Measurements from ENCODE around the gene SLC26A9.
"Not testable (repeated sequence)": the region's sequence is repeated elsewhere in the genome, so short reads cannot be mapped to it uniquely, and the experiment has no call there.

SLC26A9 gene

GRCh38 chr1:205889706-205890105 lies 53.5 kb downstream of the SLC26A9 start:
- peak; percentile 95 for DNase-seq

- DNase-seq = not testable (repeated sequence)
These were observed 54.2 kb downstream of the SLC26A9 start for GRCh38 chr1:205889006-205889405.

GRCh38 chr1:205883792-205884191 lies 59.5 kb downstream of the SLC26A9 start:
- no peak for DNase-seq

GRCh38 chr1:205880923-205881322 lies 62.3 kb downstream of the SLC26A9 start:
- DNase-seq = no peak

GRCh38 chr1:205879974-205880373 lies 63.3 kb downstream of the SLC26A9 start:
- no peak for DNase-seq

- no peak for DNase-seq
These were observed 65.2 kb downstream of the SLC26A9 start for GRCh38 chr1:205878026-205878425.

GRCh38 chr1:205873148-205873547 lies 70.1 kb downstream of the SLC26A9 start:
- not testable (repeated sequence) for DNase-seq

GRCh38 chr1:205870236-205870635 lies 73.0 kb downstream of the SLC26A9 start:
- no peak for DNase-seq
